CD4-positive, CD25-positive, alpha-beta regulatory T cell (primary cell): ENCODE results near the gene YPEL4. TPM values are rescaled to one million over a fixed set of nuclear protein-coding genes. Genes with fewer than 3 reads are reported as not detected.
"Not testable (repeated sequence)": the region's sequence is repeated elsewhere in the genome, so short reads cannot be mapped to it uniquely, and the experiment has no call there.

ENCODE experiments used
- ATAC-seq, 2 donors: fragments of 150-1000 bp; cut with Tn5 transposase; one replicate each; pipeline ENCODE4 v1.10.0; 2021; ENCODE audit warnings: low read depth in 2 of 2, moderate number of reproducible peaks in 2 of 2, moderate library complexity in 1 of 2
- DNase-seq, 3 donors: peaks; one replicate each; pipeline versions ENCODE4 v3.0.0 to v3.0.0-alpha.2; 2012 to 2022; ENCODE audit warnings: mixed read lengths in 1 of 3
- H3K27ac ChIP-seq: one replicate; pipeline ENCODE4 v1.7.0; 2013; ENCODE audit warnings: mild to moderate bottlenecking, low read length; ENCODE audit not compliant: insufficient read depth, poor library complexity, severe bottlenecking
- H3K27me3 ChIP-seq: one replicate; pipeline ENCODE4 v1.7.0; 2013; ENCODE audit warnings: low read length; ENCODE audit not compliant: control insufficient read depth, insufficient read depth
- H3K36me3 ChIP-seq: one replicate; pipeline ENCODE4 v1.7.0; 2013; ENCODE audit warnings: mild to moderate bottlenecking, low read length, moderate library complexity; ENCODE audit not compliant: control insufficient read depth, insufficient read depth
- H3K4me1 ChIP-seq: 2 replicates; pipeline ENCODE4 v1.7.0; 2013; ENCODE audit warnings: mild to moderate bottlenecking, low read length; ENCODE audit not compliant: insufficient read depth, control insufficient read depth, poor library complexity, severe bottlenecking
- H3K4me3 ChIP-seq: one replicate; pipeline ENCODE4 v1.7.0; 2013; ENCODE audit warnings: low read depth, mild to moderate bottlenecking, low read length, moderate library complexity
- H3K9me3 ChIP-seq, 2 experiments: 1 replicate in 1 of 2; 2 replicates in 1 of 2; pipeline ENCODE4 v1.7.0; 2013; ENCODE audit warnings: low read length in 2 of 2, mild to moderate bottlenecking in 1 of 2, moderate library complexity in 1 of 2; ENCODE audit not compliant: control insufficient read depth in 2 of 2
- H3K27ac Mint-ChIP-seq, 3 donors: one replicate each; pipeline ENCODE4 v1.8.0; 2020 to 2022; ENCODE audit warnings: mild to moderate bottlenecking in 3 of 3, mixed read lengths in 3 of 3, moderate library complexity in 2 of 3
- H3K27me3 Mint-ChIP-seq: one replicate; pipeline ENCODE4 v1.8.0; 2022; ENCODE audit warnings: mild to moderate bottlenecking, mixed read lengths
- H3K36me3 Mint-ChIP-seq: one replicate; pipeline ENCODE4 v1.8.0; 2020; ENCODE audit warnings: mixed read lengths
- H3K4me1 Mint-ChIP-seq, 4 donors: one replicate each; pipeline ENCODE4 v1.8.0; 2020 to 2022; ENCODE audit warnings: mixed read lengths in 4 of 4, mild to moderate bottlenecking in 1 of 4
- H3K4me3 Mint-ChIP-seq, 4 donors: one replicate each; pipeline ENCODE4 v1.8.0; 2020 to 2022; ENCODE audit warnings: mild to moderate bottlenecking in 4 of 4, mixed read lengths in 4 of 4, moderate library complexity in 3 of 4
- H3K9me3 Mint-ChIP-seq, 7 donors: one replicate each; pipeline ENCODE4 v1.8.0; 2020 to 2022; ENCODE audit warnings: mixed read lengths in 7 of 7, mild to moderate bottlenecking in 3 of 7, moderate library complexity in 2 of 7
- polyA plus RNA-seq, 4 donors: library from polyadenylated mRNA; unstranded; fragments of 300-500 nt; fragmentation: Illumina TruSeq; gene quantifications; one replicate each; pipeline ENCODE4 v1.2.3, GENCODE V29; 2021
- total RNA-seq: library from RNA; stranded (reverse); gene quantifications from one replicate; pipeline ENCODE4 v1.2.3, GENCODE V29; 2022

YPEL4 gene
- 0.99 TPM for total RNA-seq
- polyA plus RNA-seq, result under 1 TPM in 2 of 4 donors, not detected in 2; 0.13 to 0.41 TPM

GRCh38 chr11:57649826-57650738, at the start of gene YPEL4:
Gene YPEL4, minus strand, starts transcription at chr11:57649912. Its CDS starts 2,805 bp downstream, at chr11:57647107.
- peak; percentile 63 to 76 (median 64) for DNase-seq
- H3K36me3 ChIP-seq, result no peaks in the 10 kb centered on the region
- peak within 1 kb of the TSS; percentile 85 to 93 (median 91) for H3K27ac Mint-ChIP-seq
- H3K4me3 Mint-ChIP-seq, result peak within 1 kb of the TSS; percentile 78 to 87 (median 82)
- H3K4me1 Mint-ChIP-seq, result peaks cover 0 to 41% (median 18%) of the 10 kb centered on the region in 4 donors
- H3K9me3 Mint-ChIP-seq, result peaks cover 0 to 4% (median 0%) of the 10 kb centered on the region in 7 donors
- H3K36me3 Mint-ChIP-seq, result no peaks in the 10 kb centered on the region
- H3K4me3 ChIP-seq, result peak within 1 kb of the TSS; percentile 71
- peaks cover 24% of the 10 kb centered on the region for H3K4me1 ChIP-seq
- peaks cover 31% of the 10 kb centered on the region for H3K27me3 ChIP-seq
- peak within 1 kb of the TSS; percentile 18 for H3K27ac ChIP-seq
- ATAC-seq, result peak; percentile 83 to 88
- H3K9me3 ChIP-seq, result no peaks in the 10 kb centered on the region
- H3K27me3 Mint-ChIP-seq, result peaks cover 52% of the 10 kb centered on the region

- Mint-ChIP-seq H3K27ac (no peak overlapping the region), H3K4me1 (no peaks in the 10 kb centered on the region), H3K9me3 (no peaks in the 10 kb centered on the region), H3K4me3 (no peak overlapping the region), H3K36me3 (peaks cover 34% of the 10 kb centered on the region), H3K27me3 (no peaks in the 10 kb centered on the region)
- Histone ChIP-seq H3K36me3 (peaks cover 77% of the 10 kb centered on the region), H3K4me3 (no peak overlapping the region), H3K4me1 (no peaks in the 10 kb centered on the region), H3K9me3 (no peaks in the 10 kb centered on the region), H3K27me3 (no peaks in the 10 kb centered on the region), H3K27ac (no peak overlapping the region)
- no peak for ATAC-seq
- DNase-seq, result no peak
These were observed 49.2 kb upstream of the YPEL4 start for GRCh38 chr11:57698843-57699365.

- not testable (repeated sequence) for ATAC-seq, H3K9me3 Mint-ChIP-seq
- peaks cover 90% of the 10 kb centered on the region for H3K36me3 ChIP-seq
These were observed 40.8 kb upstream of the YPEL4 start for GRCh38 chr11:57690474-57690873.

GRCh38 chr11:57681168-57681567, 31.5 kb upstream of the YPEL4 start:
- Mint-ChIP-seq H3K27me3 (no peaks in the 10 kb centered on the region), H3K9me3 (no peaks in the 10 kb centered on the region), H3K27ac (peak overlapping the region in 2 of 3 donors; percentile 39 to 60), H3K4me3 (no peak overlapping the region), H3K4me1 (peaks cover 28 to 58% (median 48%) of the 10 kb centered on the region in 4 donors), H3K36me3 (peaks cover 31% of the 10 kb centered on the region)
- no peaks in the 10 kb centered on the region for H3K27me3 ChIP-seq
- H3K36me3 ChIP-seq, result peaks cover 62% of the 10 kb centered on the region
- peaks cover 23% of the 10 kb centered on the region for H3K4me1 ChIP-seq
- ATAC-seq (no peak), DNase-seq (no peak)
- no peaks in the 10 kb centered on the region for H3K9me3 ChIP-seq
- H3K4me3 ChIP-seq, result peak overlapping the region; percentile 7
- no peak overlapping the region for H3K27ac ChIP-seq

More at GRCh38 chr11:57690474-57690873, 40.8 kb upstream of the YPEL4 start:
- H3K4me3 ChIP-seq, H3K9me3 ChIP-seq, H3K27me3 Mint-ChIP-seq, H3K4me1 ChIP-seq, H3K4me1 Mint-ChIP-seq, H3K27me3 ChIP-seq, H3K4me3 Mint-ChIP-seq, DNase-seq, H3K27ac ChIP-seq, H3K27ac Mint-ChIP-seq: not testable (repeated sequence)
- H3K36me3 Mint-ChIP-seq, result peaks cover 33% of the 10 kb centered on the region

- H3K27ac Mint-ChIP-seq, result peak overlapping the region in 2 of 3 donors; percentile 39 to 60
These were observed 30.8 kb upstream of the YPEL4 start for GRCh38 chr11:57680552-57680874.

GRCh38 chr11:57679396-57679795, 29.7 kb upstream of the YPEL4 start:
- H3K9me3 Mint-ChIP-seq, result no peaks in the 10 kb centered on the region
- peaks cover 37% of the 10 kb centered on the region for H3K36me3 Mint-ChIP-seq
- H3K4me3 Mint-ChIP-seq, result no peak overlapping the region
- Histone ChIP-seq H3K4me1 (peaks cover 34% of the 10 kb centered on the region), H3K36me3 (peaks cover 62% of the 10 kb centered on the region), H3K9me3 (no peaks in the 10 kb centered on the region), H3K4me3 (no peak overlapping the region), H3K27ac (no peak overlapping the region), H3K27me3 (no peaks in the 10 kb centered on the region)
- peaks cover 32 to 74% (median 64%) of the 10 kb centered on the region in 4 donors for H3K4me1 Mint-ChIP-seq
- no peak overlapping the region for H3K27ac Mint-ChIP-seq
- DNase-seq (no peak), ATAC-seq (no peak)
- no peaks in the 10 kb centered on the region for H3K27me3 Mint-ChIP-seq

More at GRCh38 chr11:57680552-57680874, 30.8 kb upstream of the YPEL4 start:
- Histone ChIP-seq H3K4me1 (peaks cover 24% of the 10 kb centered on the region), H3K27me3 (no peaks in the 10 kb centered on the region), H3K9me3 (no peaks in the 10 kb centered on the region), H3K36me3 (peaks cover 62% of the 10 kb centered on the region), H3K27ac (no peak overlapping the region), H3K4me3 (peak overlapping the region; percentile 7)
- H3K4me3 Mint-ChIP-seq, result peak overlapping the region in 2 of 4 donors; percentile 57 to 83
- no peak for DNase-seq
- no peak for ATAC-seq
- peaks cover 30 to 64% (median 54%) of the 10 kb centered on the region in 4 donors for H3K4me1 Mint-ChIP-seq
- peaks cover 36% of the 10 kb centered on the region for H3K36me3 Mint-ChIP-seq
- H3K27me3 Mint-ChIP-seq, result no peaks in the 10 kb centered on the region
- no peaks in the 10 kb centered on the region for H3K9me3 Mint-ChIP-seq

GRCh38 chr11:57675176-57675941, 25.6 kb upstream of the YPEL4 start:
- Mint-ChIP-seq H3K36me3 (peaks cover 29% of the 10 kb centered on the region), H3K9me3 (no peaks in the 10 kb centered on the region), H3K4me1 (peaks cover 18 to 86% (median 68%) of the 10 kb centered on the region in 4 donors), H3K4me3 (peak overlapping the region in 2 of 4 donors; percentile 6 to 11), H3K27ac (peak overlapping the region; percentile 30 to 55 (median 38)), H3K27me3 (no peaks in the 10 kb centered on the region)
- ATAC-seq (no peak), DNase-seq (no peak)
- Histone ChIP-seq H3K27me3 (no peaks in the 10 kb centered on the region), H3K9me3 (no peaks in the 10 kb centered on the region), H3K36me3 (peaks cover 58% of the 10 kb centered on the region), H3K4me3 (peak overlapping the region; percentile 30), H3K4me1 (peaks cover 46% of the 10 kb centered on the region), H3K27ac (no peak overlapping the region)
